GM10266 (cell line): Measurements from ENCODE around the gene WDFY1.

ENCODE experiments used
- DNase-seq: peaks from one replicate; pipeline ENCODE4 v3.0.0; 2012; ENCODE audit errors: extremely low spot score
- TF ChIP-seq, protein P1 (sequence below): IDR thresholded peaks from 2 replicates; pipeline ENCODE4 v1.5.1; 2012; ENCODE audit warnings: mild to moderate bottlenecking, low read depth; ENCODE audit not compliant: control insufficient read depth, insufficient read depth; ENCODE audit errors: missing control alignments

The WDFY1 gene

DNA sequence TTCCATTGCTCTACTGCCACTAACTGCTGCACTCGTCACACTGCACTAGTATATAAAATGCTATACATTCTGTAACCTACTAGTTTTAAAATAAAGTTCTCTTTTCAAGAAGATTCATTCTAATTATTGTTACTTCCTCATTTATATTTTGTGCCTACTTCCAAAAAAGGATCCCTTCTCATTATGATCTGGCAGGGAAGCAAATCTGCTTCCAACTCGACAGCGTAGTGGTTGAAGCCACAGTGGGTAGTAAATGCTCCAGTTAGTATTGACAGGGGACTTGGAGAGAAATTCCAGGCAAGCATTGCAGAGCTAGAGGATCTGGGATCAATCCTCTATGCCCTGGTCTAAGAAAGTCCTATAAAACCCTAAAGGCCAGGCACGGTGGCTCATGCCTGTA, 54.4 kb downstream of the WDFY1 start:
- TF ChIP-seq, protein P1, sequence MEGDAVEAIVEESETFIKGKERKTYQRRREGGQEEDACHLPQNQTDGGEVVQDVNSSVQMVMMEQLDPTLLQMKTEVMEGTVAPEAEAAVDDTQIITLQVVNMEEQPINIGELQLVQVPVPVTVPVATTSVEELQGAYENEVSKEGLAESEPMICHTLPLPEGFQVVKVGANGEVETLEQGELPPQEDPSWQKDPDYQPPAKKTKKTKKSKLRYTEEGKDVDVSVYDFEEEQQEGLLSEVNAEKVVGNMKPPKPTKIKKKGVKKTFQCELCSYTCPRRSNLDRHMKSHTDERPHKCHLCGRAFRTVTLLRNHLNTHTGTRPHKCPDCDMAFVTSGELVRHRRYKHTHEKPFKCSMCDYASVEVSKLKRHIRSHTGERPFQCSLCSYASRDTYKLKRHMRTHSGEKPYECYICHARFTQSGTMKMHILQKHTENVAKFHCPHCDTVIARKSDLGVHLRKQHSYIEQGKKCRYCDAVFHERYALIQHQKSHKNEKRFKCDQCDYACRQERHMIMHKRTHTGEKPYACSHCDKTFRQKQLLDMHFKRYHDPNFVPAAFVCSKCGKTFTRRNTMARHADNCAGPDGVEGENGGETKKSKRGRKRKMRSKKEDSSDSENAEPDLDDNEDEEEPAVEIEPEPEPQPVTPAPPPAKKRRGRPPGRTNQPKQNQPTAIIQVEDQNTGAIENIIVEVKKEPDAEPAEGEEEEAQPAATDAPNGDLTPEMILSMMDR: no peak
- DNase-seq: no peak

DNA sequence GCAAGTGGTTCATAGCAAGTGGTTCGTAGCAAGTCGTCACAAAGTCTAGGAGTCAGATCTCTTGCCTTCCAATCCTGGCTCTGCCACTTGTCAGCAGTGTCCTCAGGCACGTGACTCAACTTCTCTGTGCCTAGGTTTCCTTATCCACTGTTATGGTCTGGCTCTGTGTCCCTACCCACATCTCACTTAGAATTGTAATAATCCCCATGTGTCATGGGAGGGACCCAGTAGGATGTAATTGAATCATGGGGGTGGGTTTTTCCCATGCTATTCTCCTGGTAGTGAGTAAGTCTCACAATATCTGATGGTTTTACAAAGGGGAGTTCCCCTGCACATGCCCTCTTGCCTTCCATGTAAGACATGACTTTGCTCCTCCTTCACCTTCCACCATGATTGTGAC, 55.9 kb downstream of the WDFY1 start:
- no peak for DNase-seq
- TF ChIP-seq, protein P1: no peak

DNA sequence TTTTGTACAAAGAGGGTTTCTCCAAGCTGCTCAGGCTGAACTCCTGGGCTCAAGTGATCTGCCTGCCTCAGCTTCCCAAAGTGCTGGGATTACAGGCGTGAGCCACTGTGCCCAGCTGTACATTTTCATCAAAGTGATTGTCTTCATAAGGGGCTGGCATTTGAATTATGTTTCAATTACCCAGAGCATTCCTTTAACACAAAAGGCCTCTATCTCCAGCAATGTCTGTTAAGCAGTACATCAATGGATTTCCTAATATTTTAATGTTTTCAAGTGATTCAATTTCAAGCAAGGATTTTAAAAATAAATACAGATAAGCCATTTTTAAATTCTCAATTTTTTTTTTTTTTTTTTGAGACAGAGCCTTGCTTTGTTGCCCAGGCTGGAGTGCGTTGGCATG, 56.9 kb downstream of the WDFY1 start:
- no peak for DNase-seq
- TF ChIP-seq, protein P1: no peak

DNA sequence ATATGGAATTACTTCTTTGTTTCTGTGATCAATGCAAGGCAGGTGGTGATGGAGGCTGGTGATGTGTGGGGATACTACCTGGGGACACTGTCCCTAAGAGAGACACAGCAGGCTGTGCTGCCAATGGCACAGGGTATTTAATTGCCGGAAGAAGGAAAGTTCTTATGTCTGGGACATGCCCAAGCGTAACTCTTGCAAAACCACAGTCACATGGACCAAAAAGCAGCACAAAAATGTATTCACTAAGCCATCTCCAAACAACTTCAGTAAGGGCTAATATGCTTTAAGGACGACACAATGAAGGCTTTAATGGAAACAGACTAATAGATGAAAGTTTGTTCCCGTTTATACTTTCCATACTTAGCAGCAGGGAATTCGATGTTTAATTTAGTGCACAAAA, 58.0 kb downstream of the WDFY1 start:
- no peak for DNase-seq
- TF ChIP-seq, protein P1: no peak

DNA sequence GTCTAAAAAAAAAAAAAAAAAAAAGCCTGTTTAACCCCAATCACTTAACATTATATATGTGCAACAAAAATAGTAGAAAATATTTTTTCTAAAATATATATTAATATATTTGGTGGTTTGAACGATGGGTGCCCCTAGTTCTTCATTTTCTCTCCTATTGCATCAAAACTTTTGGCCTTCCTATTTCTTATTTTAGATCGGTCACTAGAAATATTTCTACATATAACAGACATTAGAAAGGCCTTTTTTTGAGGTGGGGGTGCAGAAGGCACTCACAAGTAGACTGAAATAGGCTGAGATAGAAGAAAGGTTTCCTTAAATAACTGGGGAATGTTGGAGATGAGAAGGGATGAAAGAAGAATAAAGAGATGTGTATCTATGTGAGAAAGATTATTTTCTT, 58.4 kb downstream of the WDFY1 start:
- no peak for DNase-seq
- TF ChIP-seq, protein P1: no peak

DNA sequence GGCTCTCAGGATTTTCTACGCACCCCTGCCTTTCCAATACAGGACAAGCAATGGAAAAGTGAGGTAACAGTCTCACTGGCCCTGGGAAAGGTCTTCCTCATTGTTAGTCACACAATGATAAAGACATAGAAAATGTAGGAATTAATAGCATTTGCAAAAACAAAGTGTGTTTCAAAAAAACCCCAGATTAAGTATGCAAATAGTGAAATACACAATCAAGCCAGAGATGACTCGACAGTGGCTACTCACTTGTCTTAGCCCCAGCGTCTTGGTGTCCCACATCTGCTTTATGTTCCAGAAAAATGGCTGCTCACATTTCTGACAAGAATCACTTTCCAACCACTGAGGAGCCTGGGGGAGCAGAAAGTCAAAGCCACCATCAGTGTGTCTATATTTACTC, 60.7 kb downstream of the WDFY1 start:
- peak; percentile 56 for DNase-seq
- TF ChIP-seq, protein P1: no peak

DNA sequence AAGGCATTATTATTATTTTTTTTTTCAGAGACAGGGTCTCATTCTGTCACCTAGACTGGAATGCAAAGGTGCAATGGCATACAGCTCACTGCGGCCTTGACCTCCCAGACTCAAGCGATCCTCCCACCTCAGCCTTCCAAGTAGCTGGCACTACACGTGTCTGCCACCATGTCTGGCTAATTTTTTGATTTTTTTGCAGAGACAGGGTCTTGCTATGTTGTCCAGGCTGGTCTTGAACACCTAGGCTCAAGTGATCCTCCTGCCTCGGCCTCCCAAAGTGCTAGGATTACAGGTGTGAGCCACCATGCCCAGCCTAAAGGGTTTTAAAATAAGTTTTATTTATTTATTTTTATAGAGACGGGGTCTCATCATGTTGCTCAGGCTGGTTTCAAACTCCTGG, 62.4 kb downstream of the WDFY1 start:
- TF ChIP-seq, protein P1: no peak
- DNase-seq: no peak
